HG03558 (cell line): ENCODE results near the gene EFHC2.

ENCODE experiments used
- ATAC-seq: cut with Tn5 transposase; IDR thresholded peaks from one replicate; pipeline ENCODE4 v1.9.1; 2021; ENCODE audit warnings: moderate number of reproducible peaks; ENCODE audit not compliant: unreplicated experiment; ENCODE audit errors: extremely low read depth

Gene EFHC2, protein sequence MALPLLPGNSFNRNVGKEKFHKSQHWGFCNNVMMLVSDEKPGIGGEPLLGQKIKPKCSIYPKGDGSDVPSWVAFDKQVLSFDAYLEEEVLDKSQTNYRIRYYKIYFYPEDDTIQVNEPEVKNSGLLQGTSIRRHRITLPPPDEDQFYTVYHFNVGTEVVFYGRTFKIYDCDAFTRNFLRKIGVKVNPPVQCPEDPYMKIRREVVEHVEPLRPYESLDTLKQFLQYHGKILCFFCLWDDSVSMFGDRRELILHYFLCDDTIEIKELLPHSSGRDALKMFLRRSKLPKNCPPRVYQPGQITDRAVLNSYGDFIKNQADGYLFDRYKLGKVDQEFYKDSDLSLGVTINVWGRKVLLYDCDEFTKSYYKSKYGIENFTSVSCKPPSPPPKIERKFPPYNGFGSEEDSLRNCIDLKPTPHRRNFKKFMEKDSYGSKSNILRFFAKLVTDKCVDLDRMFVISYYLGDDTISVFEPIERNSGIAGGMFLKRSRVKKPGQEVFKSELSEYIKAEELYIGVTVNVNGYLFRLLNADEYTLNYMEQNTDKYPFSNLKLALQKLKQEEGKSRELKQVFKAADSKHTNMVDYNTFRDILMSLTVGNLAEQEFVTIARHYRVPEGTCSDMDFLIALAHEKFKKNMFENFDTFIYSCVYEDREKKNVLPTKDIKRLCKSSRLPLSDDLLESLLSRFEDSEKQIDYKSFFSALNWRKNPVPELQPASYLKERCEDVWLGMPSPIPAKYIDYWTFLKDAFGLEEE

DNA sequence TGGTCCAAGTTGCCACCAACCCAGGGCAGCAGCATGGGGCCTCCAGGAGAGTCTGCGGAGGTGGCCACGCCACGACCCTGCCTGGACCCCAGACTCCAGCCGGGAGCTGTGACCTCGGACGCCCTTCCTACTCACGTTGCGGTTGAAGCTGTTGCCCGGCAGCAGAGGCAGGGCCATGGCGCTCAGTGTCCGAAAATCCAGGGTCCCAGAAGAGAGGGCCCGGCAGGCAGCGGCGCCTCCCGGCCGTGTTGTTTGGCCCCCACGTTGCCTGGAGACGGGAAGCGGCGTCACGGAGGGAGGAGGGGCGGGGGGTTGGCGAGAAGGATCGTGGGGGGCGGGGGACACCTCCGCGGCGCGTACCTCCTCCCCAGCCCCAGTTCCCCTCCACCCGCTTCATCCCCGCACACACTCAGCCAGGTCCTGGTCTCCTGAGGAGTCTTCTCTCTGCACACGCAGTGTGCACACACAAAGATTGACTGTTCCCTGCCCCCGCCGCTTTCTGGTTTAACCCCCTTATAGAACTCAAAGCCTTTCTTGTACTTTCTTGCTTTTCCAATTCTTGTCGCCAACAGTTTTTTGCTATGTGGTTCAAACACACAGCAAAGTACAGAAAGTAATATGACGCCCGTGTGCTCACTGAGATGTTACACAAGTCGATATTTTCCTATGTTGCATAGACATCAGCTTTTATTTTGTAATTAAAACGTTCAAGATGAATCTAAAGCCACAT lies at the start of gene EFHC2:
Gene EFHC2, minus strand, starts transcription at position 261 of the 730 bp plus-strand sequence. Its CDS starts 84 bp downstream, at position 177.
- no peak for ATAC-seq

DNA sequence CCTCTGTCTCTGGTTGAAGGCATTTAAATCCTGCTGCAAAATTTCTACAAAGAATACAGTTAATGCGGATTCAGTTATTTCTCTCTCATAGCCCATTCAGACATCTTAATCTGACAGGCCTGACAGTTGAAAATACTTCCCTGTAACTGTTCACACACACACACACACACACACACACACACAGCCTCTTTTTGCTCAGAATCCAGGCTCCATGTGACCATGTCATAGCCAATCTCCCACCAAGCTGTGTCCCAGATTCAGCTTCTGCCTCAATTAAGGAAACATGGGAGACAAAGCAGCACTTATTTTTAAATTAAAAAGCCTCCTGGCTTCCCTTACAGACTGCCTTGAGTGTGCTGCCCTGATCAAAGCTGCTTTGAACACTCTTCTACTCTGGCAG lies 49.3 kb upstream of the EFHC2 start:
- ATAC-seq = no peak

GRCh38 chrX:44384688-44385338 lies 41.3 kb upstream of the EFHC2 start:
- ATAC-seq = no peak

DNA sequence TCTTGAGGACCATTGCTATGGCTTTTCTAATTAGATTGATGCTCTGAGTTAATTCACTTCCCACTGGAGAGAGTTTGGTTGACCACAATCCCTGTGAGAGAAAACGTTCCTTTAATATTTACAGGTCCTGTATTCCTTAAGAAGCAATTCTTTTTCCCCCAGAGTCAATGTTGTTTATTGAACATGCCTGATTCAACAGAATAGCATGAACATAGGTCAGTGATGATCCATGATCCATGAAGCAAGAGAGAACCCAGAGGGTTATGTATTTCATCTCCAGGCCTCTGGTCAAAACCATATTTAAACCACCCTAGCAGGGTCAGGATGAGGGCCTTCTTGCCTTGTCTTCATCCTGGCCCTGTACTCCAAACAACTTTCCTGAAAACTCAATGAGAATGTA lies 39.4 kb upstream of the EFHC2 start:
- no peak for ATAC-seq

DNA sequence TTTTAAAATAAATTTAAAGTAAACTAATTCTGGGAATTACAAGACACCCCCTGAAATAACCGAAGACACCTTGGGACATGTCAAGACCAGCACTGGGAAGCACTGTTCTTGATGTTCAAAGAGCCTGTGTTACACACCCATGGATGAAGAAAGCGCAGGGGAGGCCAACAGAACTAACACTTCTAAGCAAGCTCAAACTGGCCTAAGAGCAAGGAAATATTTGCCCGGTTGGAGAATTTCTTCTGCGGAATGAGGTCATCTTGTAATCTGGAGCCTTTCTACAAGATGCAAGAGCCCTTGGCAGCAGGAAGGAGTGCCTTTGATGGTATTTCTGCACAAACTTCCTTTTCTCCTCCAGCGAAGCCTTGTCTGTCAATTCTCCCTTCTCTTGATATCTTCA lies 9.3 kb upstream of the EFHC2 start:
- no peak for ATAC-seq

DNA sequence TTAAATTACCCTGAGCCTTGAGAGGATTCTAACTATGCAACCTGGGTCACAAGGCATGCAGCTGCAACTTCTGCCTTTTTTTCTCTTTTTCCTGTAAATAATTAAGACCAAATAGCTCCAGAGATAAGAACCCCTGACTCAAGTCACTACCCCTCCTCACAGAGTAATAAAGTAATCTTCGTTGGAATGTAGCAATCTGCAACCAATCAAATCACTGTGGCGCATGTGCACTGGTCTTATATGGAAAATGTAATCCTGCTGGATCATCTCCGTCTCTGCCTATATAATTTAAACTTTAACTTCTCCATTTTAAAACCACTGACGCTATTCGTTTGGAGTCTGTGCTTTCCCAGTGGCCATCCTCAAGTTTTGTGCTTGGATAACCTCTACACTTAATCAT lies 6.1 kb upstream of the EFHC2 start:
- ATAC-seq = no peak

DNA sequence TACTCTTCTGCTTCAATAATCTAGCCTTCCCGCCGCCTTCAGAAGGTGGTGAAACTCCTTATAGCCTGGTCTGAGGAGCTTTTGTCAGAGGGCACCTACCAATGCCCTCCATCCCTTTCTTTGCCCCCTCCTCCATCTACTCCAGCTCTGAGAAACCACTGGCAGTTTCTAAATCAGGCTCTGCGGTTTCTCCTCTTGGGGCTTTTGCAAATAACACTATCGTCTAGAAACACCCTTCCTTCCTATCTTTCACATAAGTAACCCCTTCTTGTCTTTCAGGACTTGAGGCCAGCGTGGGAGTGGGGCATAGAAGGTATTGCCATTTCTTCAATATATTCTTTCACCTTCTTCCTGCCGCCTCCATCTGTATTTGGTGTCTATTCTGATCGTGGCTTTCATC lies 1.2 kb upstream of the EFHC2 start:
- ATAC-seq = no peak

DNA sequence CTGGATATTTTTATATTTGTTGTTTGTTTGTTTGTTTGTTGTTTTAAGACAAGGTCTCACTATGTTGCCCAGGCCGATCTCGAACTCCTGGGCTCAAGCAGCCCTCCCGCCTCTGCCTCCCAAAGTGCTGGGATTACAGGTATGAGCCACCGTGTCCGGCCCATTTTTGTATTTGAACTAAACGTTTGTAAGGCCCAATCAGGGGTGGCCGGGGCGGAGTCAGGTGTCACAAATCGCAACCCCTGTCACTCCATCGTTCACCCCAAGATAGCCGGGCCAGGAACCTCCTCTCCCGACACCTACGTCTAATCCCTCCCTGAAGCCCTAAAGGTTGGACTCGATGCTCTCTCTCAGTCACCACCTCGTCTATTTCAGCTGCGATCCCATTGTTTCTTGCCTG lies 722 bp upstream of the EFHC2 start:
- no peak for ATAC-seq

DNA sequence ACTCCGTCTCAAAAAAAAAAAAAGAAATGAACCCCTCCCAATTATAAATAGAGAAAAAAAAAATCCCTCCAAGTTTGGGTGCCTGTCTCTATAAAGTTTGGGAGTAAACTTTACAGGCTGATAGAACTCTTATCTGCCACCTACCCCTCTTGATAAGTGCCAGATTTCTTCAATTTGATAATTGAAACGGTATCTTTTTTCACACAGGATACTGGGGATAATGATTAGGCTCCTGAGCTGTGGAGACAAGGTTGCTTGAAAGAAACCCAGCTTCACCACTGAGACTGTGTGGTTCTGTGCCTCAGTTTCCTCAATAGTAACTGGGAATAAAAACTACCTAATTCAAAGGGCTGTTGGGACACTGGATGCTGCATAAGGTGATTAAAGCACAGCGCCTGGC lies 606 bp downstream of the EFHC2 start:
- no peak for ATAC-seq

GRCh38 chrX:44338361-44338760 lies 5.1 kb downstream of the EFHC2 start:
- no peak for ATAC-seq

GRCh38 chrX:44332437-44332836 lies 11.0 kb downstream of the EFHC2 start:
- no peak for ATAC-seq

- no peak for ATAC-seq
Measured at GRCh38 chrX:44330227-44330626, 13.2 kb downstream of the EFHC2 start.

- ATAC-seq = no peak
Measured at GRCh38 chrX:44319550-44319949, 23.9 kb downstream of the EFHC2 start.

- ATAC-seq = no peak
Measured at GRCh38 chrX:44317181-44317580, 26.3 kb downstream of the EFHC2 start.

DNA sequence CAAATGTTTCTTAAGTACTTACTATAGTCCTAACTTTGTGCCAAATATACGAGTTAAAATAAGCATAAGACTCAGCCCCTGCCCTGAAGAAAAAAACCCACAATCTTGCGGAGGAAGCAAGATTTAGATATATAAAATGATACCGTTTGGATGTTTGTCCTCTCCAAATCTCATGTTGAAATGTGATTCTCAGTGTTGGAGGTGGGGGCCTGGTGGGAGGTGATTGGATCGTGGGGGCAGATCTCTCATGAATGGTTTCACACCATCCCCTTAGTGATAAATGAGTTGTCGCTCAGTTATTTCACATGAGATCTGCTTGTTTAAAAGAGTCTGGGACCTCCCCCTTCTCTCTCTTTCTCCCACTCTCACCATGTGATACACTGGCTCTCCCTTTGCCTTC lies 28.7 kb downstream of the EFHC2 start:
- no peak for ATAC-seq

DNA sequence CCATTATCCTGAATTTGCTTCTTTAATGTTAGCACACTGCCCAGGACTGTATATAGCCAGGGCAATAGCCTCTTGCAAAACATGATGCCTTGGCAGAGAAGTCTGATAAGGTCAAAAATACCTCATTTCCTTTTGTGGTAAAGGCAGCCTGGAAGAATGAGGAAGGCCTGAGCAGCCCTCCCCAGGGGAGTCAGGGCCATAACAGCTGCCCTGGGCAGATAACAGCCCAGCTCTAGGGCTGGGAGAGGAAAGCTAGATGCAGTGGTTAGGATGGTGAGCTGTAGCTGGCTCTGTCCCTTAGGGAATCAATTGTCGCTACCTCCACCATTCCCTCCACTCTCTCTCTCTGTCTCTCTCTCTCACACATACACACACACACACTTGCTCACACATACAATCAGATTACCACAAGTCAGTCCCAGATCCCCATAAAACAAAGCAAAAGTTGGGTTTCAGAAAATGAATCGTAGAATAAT lies 29.2 kb downstream of the EFHC2 start:
- no peak for ATAC-seq

DNA sequence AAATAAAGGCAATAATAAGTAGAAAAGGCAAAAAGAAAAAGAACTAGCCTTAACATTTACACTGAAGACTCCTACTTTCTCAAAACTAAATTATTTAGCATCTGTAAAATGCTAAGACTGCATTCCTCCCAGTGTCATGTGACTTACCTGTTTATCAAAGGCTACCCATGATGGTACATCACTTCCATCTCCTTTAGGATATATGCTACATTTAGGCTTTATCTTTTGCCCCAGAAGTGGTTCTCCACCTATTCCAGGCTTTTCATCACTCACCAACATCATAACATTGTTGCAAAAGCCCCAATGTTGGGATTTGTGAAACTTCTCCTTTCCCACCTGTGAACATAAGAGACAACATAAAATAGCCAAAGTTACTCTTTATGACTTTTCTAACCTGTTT lies 31.1 kb downstream of the EFHC2 start:
- no peak for ATAC-seq

- ATAC-seq = no peak
Measured at GRCh38 chrX:44310227-44310626, 33.2 kb downstream of the EFHC2 start.

GRCh38 chrX:44308869-44309268 lies 34.6 kb downstream of the EFHC2 start:
- no peak for ATAC-seq

DNA sequence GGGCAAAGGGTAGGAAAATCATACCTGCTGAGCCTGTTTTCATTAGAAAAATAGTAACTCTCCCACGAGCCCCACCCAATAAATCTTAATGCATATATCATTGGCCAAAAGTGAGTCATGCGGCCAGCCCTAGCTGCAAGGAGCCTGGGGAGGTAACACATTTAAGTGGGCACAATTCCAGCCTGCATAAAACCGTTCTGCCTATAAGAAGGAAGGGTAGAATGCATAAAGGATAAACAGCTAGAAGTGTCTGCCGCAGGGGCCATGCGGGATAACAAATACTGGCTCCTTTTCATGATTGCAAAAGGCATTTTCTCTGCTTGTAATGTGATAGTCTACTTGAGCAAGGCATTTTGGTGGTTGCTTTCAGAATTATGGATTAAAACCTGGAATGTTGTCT lies 37.1 kb downstream of the EFHC2 start:
- no peak for ATAC-seq
